K562 (cell line): ENCODE measurements around the gene NME7. TPM values are rescaled to one million over a fixed set of nuclear protein-coding genes. Genes with fewer than 3 reads are reported as not detected.
A peak's percentile ranks its signal among the peaks of the same experiment; 100 is the strongest.

Experiments used
- AFF1 ChIP-seq, 2 experiments: fragments of 450-650 bp; IDR thresholded peaks; 2 replicates each; pipeline ENCODE4 v1.6.1; 2018; ENCODE audit warnings: mild to moderate bottlenecking in 2 of 2, low read depth in 1 of 2; ENCODE audit not compliant: partially characterized antibody in 2 of 2
- CCAR2 ChIP-seq: fragments of 200-400 bp; formaldehyde crosslinking; IDR thresholded peaks from 2 replicates; pipeline ENCODE4 v1.6.1; 2017; ENCODE audit warnings: mild to moderate bottlenecking, low read depth, low read length
- CHAMP1 ChIP-seq: fragments of 450-650 bp; IDR thresholded peaks from 2 replicates; pipeline ENCODE4 v1.6.1; 2016; ENCODE audit warnings: mild to moderate bottlenecking
- CHCHD3 ChIP-seq: fragments of 250-450 bp; sonication (Bioruptor Pico); IDR thresholded peaks from 2 replicates; pipeline ENCODE4 v2.1.2; 2022; ENCODE audit warnings: mild to moderate bottlenecking
- EGR1 ChIP-seq: fragments of 450-650 bp; conservative IDR thresholded peaks from 2 replicates; pipeline ENCODE4 v1.6.1; 2017; ENCODE audit warnings: mild to moderate bottlenecking
- HMGN3 ChIP-seq: IDR thresholded peaks from 2 replicates; pipeline ENCODE4 v1.6.1; 2011; ENCODE audit warnings: borderline replicate concordance, low read depth, mild to moderate bottlenecking, mixed read lengths, low read length; ENCODE audit not compliant: insufficient read length; ENCODE audit errors: extremely low read depth
- ID3 ChIP-seq, 2 experiments: fragments of 250-450 bp in 1 of 2; fragments of 450-650 bp in 1 of 2; sonication (Bioruptor Pico) in 1 of 2; IDR thresholded peaks; 2 replicates each; pipeline versions ENCODE4 v1.6.1 to v1.8.0; 2016 to 2021; ENCODE audit warnings: mild to moderate bottlenecking in 2 of 2, moderate library complexity in 2 of 2, missing compliant biosample characterization in 1 of 2, missing genetic modification characterization in 1 of 2
- PRPF4 ChIP-seq: fragments of 200-400 bp; formaldehyde crosslinking; IDR thresholded peaks from one replicate; pipeline ENCODE4 v1.6.1; 2017; ENCODE audit warnings: low read length, low read depth, mild to moderate bottlenecking; ENCODE audit not compliant: insufficient read depth, poor library complexity, severe bottlenecking
- SLC30A9 ChIP-seq: fragments of 250-450 bp; sonication (Bioruptor Pico); IDR thresholded peaks from 2 replicates; pipeline ENCODE4 v1.8.0; 2022; ENCODE audit warnings: mild to moderate bottlenecking, moderate library complexity
- SMARCA5 ChIP-seq: fragments of 450-650 bp; IDR thresholded peaks from 2 replicates; pipeline ENCODE4 v1.6.1; 2016
- SRSF3 ChIP-seq: fragments of 200-400 bp; formaldehyde crosslinking; IDR thresholded peaks from 2 replicates; pipeline ENCODE4 v1.6.1; 2016; ENCODE audit warnings: mild to moderate bottlenecking, low read length, moderate library complexity; ENCODE audit not compliant: insufficient read depth
- TEAD2 ChIP-seq: fragments of 450-650 bp; IDR thresholded peaks from 2 replicates; pipeline ENCODE4 v1.6.1; 2016; ENCODE audit warnings: missing genetic modification characterization, control low read depth, missing compliant biosample characterization
- ZBTB5 ChIP-seq: fragments of 450-650 bp; IDR thresholded peaks from 2 replicates; pipeline ENCODE4 v1.6.1; 2017; ENCODE audit warnings: antibody characterized with exemption
- ZKSCAN1 ChIP-seq: fragments of 150-350 bp; IDR thresholded peaks from 2 replicates; pipeline ENCODE4 v1.6.1; 2016; ENCODE audit warnings: low read depth, low read length
- ZNF253 ChIP-seq: fragments of 250-450 bp; sonication (Bioruptor Pico); conservative IDR thresholded peaks from 2 replicates; pipeline ENCODE4 v1.6.1; 2021; ENCODE audit warnings: mild to moderate bottlenecking
- ZNF699 ChIP-seq: fragments of 250-450 bp; sonication (Bioruptor Pico); IDR thresholded peaks from 2 replicates; pipeline ENCODE4 v1.8.0; 2021; ENCODE audit warnings: mild to moderate bottlenecking, moderate library complexity; ENCODE audit not compliant: insufficient replicate concordance
- ZNF764 ChIP-seq: fragments of 250-450 bp; sonication (Bioruptor Pico); IDR thresholded peaks from 2 replicates; pipeline ENCODE4 v1.4.0; 2020; ENCODE audit warnings: low read depth, mild to moderate bottlenecking, moderate library complexity
- polyA plus RNA-seq, 8 experiments: library from polyadenylated mRNA; depleted of rRNA in 4 of 8; stranded (reverse) in 5 of 8; unstranded in 3 of 8; fragments of >200 nt; fragmentation: Nextera tagmentation in 2 of 8; fragmentation: Illumina TruSeq in 1 of 8; extraction: Ambion mirVana in 2 of 8; extraction: Trizol in 1 of 8; gene quantifications; 2 replicates each; pipeline versions ENCODE4 v1.2.1 to v1.2.3, GENCODE V29; 2011 to 2014; ENCODE audit warnings: inconsistent platforms in 1 of 8, missing spikeins in 1 of 8
- total RNA-seq, 7 experiments: library from RNA; depleted of rRNA in 6 of 7; stranded (reverse); fragments of >200 nt in 6 of 7; fragmentation: Illumina TruSeq in 2 of 7; extraction: Trizol in 2 of 7; gene quantifications; 2 replicates each; pipeline versions ENCODE4 v1.2.1 to v1.2.3, GENCODE V29; 2011 to 2021; ENCODE audit warnings: low replicate concordance in 1 of 7

NME7 gene
- total and polyA plus RNA-seq, 9 of the 15 experiments (the other 6 are each of a cell fraction or from before 2014, with no cell fraction given): 7.9 to 43.2 (median 23.9) TPM

- TF ChIP-seq AFF1 (IDR thresholded peaks at IDR 0.05; ENCODE audit: low read depth in 1 of 2, partially characterized antibody in 2 of 2): peak in 1 of 2 experiments; percentile 61
- TF ChIP-seq ZNF699 (CRISPR knock-in tag): no peak
- TF ChIP-seq ID3 (CRISPR knock-in tag; IDR thresholded peaks at IDR 0.05): no peak
- TF ChIP-seq ID3 (tag; IDR thresholded peaks at IDR 0.05): no peak
- no peak for TF ChIP-seq SMARCA5
- TF ChIP-seq PRPF4: no peak
- TF ChIP-seq ZKSCAN1: no peak
- no peak for TF ChIP-seq SLC30A9 (CRISPR knock-in tag)
- TF ChIP-seq TEAD2: no peak
- no peak for TF ChIP-seq HMGN3
- no peak for TF ChIP-seq ZBTB5
- TF ChIP-seq CCAR2: no peak
- TF ChIP-seq ZNF253 (CRISPR knock-in tag): no peak
- no peak for TF ChIP-seq ZNF764 (CRISPR knock-in tag)
- no peak for TF ChIP-seq EGR1
- TF ChIP-seq SRSF3: no peak
- TF ChIP-seq CHAMP1: peak; percentile 83
- TF ChIP-seq CHCHD3: no peak
These were observed 58.1 kb downstream of the NME7 start (continued) for GRCh38 chr1:169309178-169310166.
